HG03575 (cell line): ENCODE results near the gene DIP2C.
"Not testable (repeated sequence)": the region's sequence is repeated elsewhere in the genome, so short reads cannot be mapped to it uniquely, and the experiment has no call there.

Source experiments
- ATAC-seq: cut with Tn5 transposase; IDR thresholded peaks from one replicate; pipeline ENCODE4 v1.9.1; 2021; ENCODE audit not compliant: unreplicated experiment, insufficient number of reproducible peaks, low FRiP score; ENCODE audit errors: extremely low read depth

The DIP2C gene

GRCh38 chr10:663466-663751 is 26.1 kb downstream of the DIP2C start:
- ATAC-seq, result no peak

- ATAC-seq, result no peak
Measured at GRCh38 chr10:662686-663465, 26.6 kb downstream of the DIP2C start.

- no peak for ATAC-seq
Measured at GRCh38 chr10:662223-662605, 27.3 kb downstream of the DIP2C start.

- ATAC-seq, result no peak
Measured at GRCh38 chr10:661597-662222, 27.8 kb downstream of the DIP2C start.

GRCh38 chr10:660970-661596 is 28.4 kb downstream of the DIP2C start:
- no peak for ATAC-seq

DNA sequence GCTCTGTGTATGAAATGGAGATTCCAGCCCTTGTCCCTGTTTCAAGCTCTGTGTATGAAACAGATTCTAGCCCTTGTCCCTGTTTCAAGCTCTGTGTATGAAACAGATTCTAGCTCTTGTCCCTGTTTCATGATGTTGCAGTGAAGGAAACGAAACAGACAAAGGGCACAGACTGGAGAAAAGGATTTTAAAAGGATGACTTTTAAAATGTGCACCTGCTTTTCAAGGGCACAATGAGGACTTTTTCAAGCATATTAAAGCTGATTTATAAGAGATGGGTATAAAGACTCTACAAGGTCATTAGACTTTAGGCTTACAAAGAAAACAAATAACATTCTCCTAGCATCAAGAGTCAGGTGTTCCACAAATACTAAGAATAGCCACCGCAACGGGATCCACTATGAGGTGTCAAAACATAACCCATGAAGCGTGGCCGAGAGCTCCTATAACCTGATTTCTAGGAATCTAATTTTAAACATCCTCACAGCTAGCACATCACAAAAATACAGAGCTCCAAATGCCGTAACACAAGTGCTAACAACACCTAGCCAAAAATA is 29.0 kb downstream of the DIP2C start:
- no peak for ATAC-seq

DNA sequence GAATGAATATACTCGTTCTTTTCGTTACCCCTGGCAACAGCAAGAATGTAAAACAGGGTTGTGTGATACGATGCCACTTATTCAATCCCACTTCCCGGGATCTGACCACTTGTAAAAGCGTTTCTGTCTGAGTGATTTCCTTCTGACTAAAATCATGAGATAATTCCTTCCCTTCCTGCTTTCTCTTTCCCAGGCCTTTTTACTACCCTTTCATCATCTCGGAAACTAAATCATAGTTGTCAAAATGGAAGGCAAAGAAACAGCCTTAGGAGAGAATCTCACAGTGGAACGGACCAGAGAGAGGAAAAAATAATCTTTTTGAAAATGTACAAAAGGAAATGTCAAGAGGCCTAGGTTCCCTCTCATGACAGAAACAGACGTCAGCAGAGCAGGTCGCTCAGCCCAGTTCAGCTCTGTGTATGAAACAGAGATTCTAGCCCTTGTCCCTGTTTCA is 29.8 kb downstream of the DIP2C start:
- ATAC-seq, result no peak

DNA sequence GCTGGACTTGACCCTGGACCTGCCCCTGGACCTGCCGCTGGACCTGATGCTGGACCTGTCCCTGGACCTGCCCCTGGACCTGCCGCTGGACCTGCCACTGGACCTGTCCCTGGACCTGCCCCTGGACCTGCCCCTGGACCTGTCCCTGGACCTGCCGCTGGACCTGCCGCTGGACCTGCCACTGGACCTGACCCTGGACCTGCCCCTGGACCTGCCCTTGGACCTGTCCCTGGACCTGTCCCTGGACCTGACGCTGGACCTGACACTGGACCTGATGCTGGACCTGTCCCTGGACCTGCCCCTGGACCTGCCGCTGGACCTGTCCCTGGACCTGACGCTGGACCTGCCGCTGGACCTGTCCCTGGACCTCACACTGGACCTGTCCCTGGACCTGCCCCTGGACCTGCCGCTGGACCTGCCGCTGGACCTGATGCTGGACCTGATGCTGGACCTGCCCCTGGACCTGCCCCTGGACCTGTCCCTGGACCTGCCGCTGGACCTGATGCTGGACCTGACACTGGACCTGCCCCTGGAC is 31.6 kb downstream of the DIP2C start:
- not testable (repeated sequence) for ATAC-seq

DNA sequence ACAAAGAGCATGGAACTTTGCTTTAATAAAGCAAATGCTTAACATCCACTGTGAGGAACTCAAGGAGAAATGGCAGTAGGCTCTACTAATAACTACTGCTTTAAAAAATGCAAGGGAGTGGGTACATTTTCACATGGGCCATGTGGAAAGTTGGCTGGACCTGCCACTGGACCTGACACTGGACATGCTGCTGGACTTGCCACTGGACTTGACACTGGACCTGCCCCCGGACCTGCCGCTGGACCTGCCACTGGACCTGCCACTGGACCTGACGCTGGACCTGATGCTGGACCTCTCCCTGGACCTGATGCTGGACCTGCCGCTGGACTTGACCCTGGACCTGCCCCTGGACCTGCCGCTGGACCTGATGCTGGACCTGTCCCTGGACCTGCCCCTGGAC is 32.6 kb downstream of the DIP2C start:
- no peak for ATAC-seq

GRCh38 chr10:655184-655583 is 34.3 kb downstream of the DIP2C start:
- no peak for ATAC-seq

- no peak for ATAC-seq
Measured at GRCh38 chr10:654647-654996, 34.8 kb downstream of the DIP2C start.

- no peak for ATAC-seq
Measured at GRCh38 chr10:653991-654646, 35.3 kb downstream of the DIP2C start.

- ATAC-seq, result not testable (repeated sequence)
Measured at GRCh38 chr10:652832-653459, 36.5 kb downstream of the DIP2C start.

- no peak for ATAC-seq
Measured at GRCh38 chr10:652233-652632, 37.2 kb downstream of the DIP2C start.

DNA sequence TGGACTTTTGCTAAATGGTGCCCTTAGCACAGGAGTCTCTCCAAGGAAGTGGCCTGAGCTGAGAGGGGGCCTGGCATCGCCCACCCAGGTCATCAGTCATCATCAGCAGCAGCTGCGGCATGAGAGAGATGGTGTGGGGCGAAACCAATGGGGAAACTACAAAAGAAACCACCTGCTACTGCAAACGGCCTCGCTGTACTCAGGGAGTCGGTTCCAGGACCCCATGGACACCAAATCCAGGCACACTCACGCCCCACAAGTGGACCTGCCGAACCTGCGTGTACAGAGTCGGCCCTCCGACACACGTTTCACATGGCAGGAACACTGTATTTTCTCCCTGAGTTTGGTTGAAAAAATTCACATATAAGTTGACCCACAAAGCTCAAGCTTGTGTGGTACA is 37.8 kb downstream of the DIP2C start:
- no peak for ATAC-seq

DNA sequence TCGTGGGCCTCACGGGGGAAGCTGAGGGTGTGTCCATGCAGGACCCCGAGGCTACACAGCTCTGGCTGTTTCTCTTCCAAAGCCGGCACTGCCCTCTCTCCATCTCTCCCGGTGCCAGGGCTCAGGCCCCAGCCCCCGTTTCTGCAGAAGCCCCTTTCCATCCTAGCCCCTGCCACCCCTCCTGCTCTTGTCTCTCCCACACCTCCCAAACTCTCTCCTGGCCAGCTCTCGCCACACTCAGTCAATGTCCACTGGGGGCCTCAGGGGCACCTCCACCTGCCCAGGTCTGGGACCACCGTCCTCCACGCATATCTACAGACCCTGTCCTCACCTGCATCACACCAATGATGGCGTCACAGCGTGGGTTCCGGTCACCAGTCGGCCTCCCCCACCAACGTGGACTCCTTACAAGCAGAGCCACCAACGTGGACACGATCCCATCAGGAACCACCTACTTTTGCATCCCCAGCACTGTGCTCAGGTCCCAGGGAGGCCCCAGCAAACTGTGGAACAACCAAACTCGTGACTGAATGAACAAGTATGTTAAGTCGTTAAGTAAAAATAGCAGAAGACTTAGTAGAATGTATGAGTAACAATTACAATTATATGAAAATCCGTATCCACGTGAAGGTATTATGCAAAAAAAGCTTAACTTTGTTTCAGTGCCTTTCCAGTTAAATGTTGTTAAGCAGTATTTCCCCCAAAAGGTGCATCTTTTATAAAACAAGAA is 38.4 kb downstream of the DIP2C start:
- no peak for ATAC-seq

DNA sequence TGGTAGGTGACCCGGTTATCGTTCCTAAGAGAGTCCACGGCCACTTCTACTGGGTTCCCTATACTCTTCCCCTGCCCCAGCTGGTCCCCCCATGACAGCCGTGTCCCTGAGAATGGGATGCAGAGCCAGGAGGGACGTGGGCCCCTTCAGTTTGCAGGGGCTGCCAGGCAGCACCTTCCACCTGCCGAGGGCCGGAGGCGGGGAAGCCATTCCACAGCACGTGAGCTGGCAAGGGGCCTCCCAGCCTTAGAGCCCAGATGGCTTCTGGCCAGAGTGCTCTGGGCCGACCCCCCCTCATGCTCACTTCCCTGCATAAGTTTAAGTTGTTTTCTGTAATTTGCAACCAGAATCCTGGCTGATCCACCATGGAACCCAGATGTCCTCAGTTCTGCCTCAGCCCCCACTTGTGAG is 39.0 kb downstream of the DIP2C start:
- no peak for ATAC-seq

GRCh38 chr10:649798-650440 is 39.5 kb downstream of the DIP2C start:
- no peak for ATAC-seq
